Mucosa of stomach (tissue), 1 donor: ENCODE measurements around the gene SPEF2.

Source experiments
- H3K27me3 ChIP-seq: one replicate; pipeline ENCODE4 v1.7.0; 2013; ENCODE audit warnings: mild to moderate bottlenecking, low read length; ENCODE audit not compliant: control insufficient read depth, insufficient read depth
- H3K36me3 ChIP-seq: one replicate; pipeline ENCODE4 v1.7.0; 2013; ENCODE audit warnings: low read length; ENCODE audit not compliant: control insufficient read depth, insufficient read depth
- H3K4me1 ChIP-seq: one replicate; pipeline ENCODE4 v1.7.0; 2013; ENCODE audit warnings: mild to moderate bottlenecking, low read length; ENCODE audit not compliant: control insufficient read depth, insufficient read depth
- H3K4me3 ChIP-seq: one replicate; pipeline ENCODE4 v1.7.0; 2013; ENCODE audit warnings: low read length
- H3K9ac ChIP-seq: one replicate; pipeline ENCODE4 v1.7.0; 2013; ENCODE audit warnings: mild to moderate bottlenecking, low read length, moderate library complexity
- H3K9me3 ChIP-seq: one replicate; pipeline ENCODE4 v1.7.0; 2013; ENCODE audit warnings: mild to moderate bottlenecking, low read length, moderate library complexity; ENCODE audit not compliant: control insufficient read depth
- donor health status: Pancreatic carcinoma.

SPEF2 gene

GRCh38 chr5:35745193-35745592 lies 127.5 kb downstream of the SPEF2 start:
- H3K4me3 ChIP-seq, result no peak overlapping the region
- no peaks in the 10 kb centered on the region for H3K4me1 ChIP-seq
- H3K27me3 ChIP-seq, result no peaks in the 10 kb centered on the region
- no peaks in the 10 kb centered on the region for H3K9me3 ChIP-seq
- no peaks in the 10 kb centered on the region for H3K36me3 ChIP-seq
- H3K9ac ChIP-seq, result no peak overlapping the region

- Histone ChIP-seq H3K9ac (no peak overlapping the region), H3K4me3 (no peak overlapping the region), H3K27me3 (no peaks in the 10 kb centered on the region), H3K4me1 (no peaks in the 10 kb centered on the region), H3K9me3 (no peaks in the 10 kb centered on the region), H3K36me3 (no peaks in the 10 kb centered on the region)
Observed at GRCh38 chr5:35745660-35746059, 128.0 kb downstream of the SPEF2 start.

GRCh38 chr5:35752012-35752411 lies 134.3 kb downstream of the SPEF2 start:
- no peak overlapping the region for H3K9ac ChIP-seq
- H3K27me3 ChIP-seq, result no peaks in the 10 kb centered on the region
- no peaks in the 10 kb centered on the region for H3K36me3 ChIP-seq
- no peaks in the 10 kb centered on the region for H3K9me3 ChIP-seq
- no peak overlapping the region for H3K4me3 ChIP-seq
- no peaks in the 10 kb centered on the region for H3K4me1 ChIP-seq

- H3K27me3 ChIP-seq, result no peaks in the 10 kb centered on the region
- H3K36me3 ChIP-seq, result no peaks in the 10 kb centered on the region
- H3K9me3 ChIP-seq, result no peaks in the 10 kb centered on the region
- H3K9ac ChIP-seq, result no peak overlapping the region
- no peaks in the 10 kb centered on the region for H3K4me1 ChIP-seq
- H3K4me3 ChIP-seq, result no peak overlapping the region
Observed at GRCh38 chr5:35753500-35753899, 135.8 kb downstream of the SPEF2 start.

- Histone ChIP-seq H3K4me3 (no peak overlapping the region), H3K9ac (no peak overlapping the region), H3K27me3 (no peaks in the 10 kb centered on the region), H3K36me3 (no peaks in the 10 kb centered on the region), H3K9me3 (no peaks in the 10 kb centered on the region), H3K4me1 (no peaks in the 10 kb centered on the region)
Observed at GRCh38 chr5:35754481-35754880, 136.8 kb downstream of the SPEF2 start.

GRCh38 chr5:35755966-35756365 lies 138.3 kb downstream of the SPEF2 start:
- H3K4me3 ChIP-seq, result no peak overlapping the region
- H3K9ac ChIP-seq, result no peak overlapping the region
- no peaks in the 10 kb centered on the region for H3K36me3 ChIP-seq
- H3K27me3 ChIP-seq, result no peaks in the 10 kb centered on the region
- no peaks in the 10 kb centered on the region for H3K9me3 ChIP-seq
- no peaks in the 10 kb centered on the region for H3K4me1 ChIP-seq

- no peaks in the 10 kb centered on the region for H3K36me3 ChIP-seq
- no peak overlapping the region for H3K4me3 ChIP-seq
- H3K9me3 ChIP-seq, result no peaks in the 10 kb centered on the region
- H3K4me1 ChIP-seq, result no peaks in the 10 kb centered on the region
- no peak overlapping the region for H3K9ac ChIP-seq
- H3K27me3 ChIP-seq, result no peaks in the 10 kb centered on the region
Observed at GRCh38 chr5:35758151-35758724, 140.6 kb downstream of the SPEF2 start.

- Histone ChIP-seq H3K9ac (no peak overlapping the region), H3K4me1 (no peaks in the 10 kb centered on the region), H3K27me3 (no peaks in the 10 kb centered on the region), H3K36me3 (no peaks in the 10 kb centered on the region), H3K9me3 (no peaks in the 10 kb centered on the region), H3K4me3 (no peak overlapping the region)
Observed at GRCh38 chr5:35761541-35761940, 143.9 kb downstream of the SPEF2 start.

GRCh38 chr5:35762368-35762767 lies 144.7 kb downstream of the SPEF2 start:
- H3K9me3 ChIP-seq, result no peaks in the 10 kb centered on the region

GRCh38 chr5:35765921-35766320 lies 148.3 kb downstream of the SPEF2 start:
- Histone ChIP-seq H3K4me3 (no peak overlapping the region), H3K27me3 (no peaks in the 10 kb centered on the region), H3K9ac (no peak overlapping the region), H3K36me3 (no peaks in the 10 kb centered on the region), H3K4me1 (no peaks in the 10 kb centered on the region), H3K9me3 (no peaks in the 10 kb centered on the region)

More at GRCh38 chr5:35762368-35762767, 144.7 kb downstream of the SPEF2 start:
- Histone ChIP-seq H3K4me1 (no peaks in the 10 kb centered on the region), H3K4me3 (no peak overlapping the region), H3K27me3 (no peaks in the 10 kb centered on the region), H3K9ac (no peak overlapping the region), H3K36me3 (no peaks in the 10 kb centered on the region)

GRCh38 chr5:35771300-35771699 lies 153.6 kb downstream of the SPEF2 start:
- no peak overlapping the region for H3K9ac ChIP-seq
- H3K9me3 ChIP-seq, result no peaks in the 10 kb centered on the region
- no peak overlapping the region for H3K4me3 ChIP-seq
- H3K36me3 ChIP-seq, result no peaks in the 10 kb centered on the region
- H3K27me3 ChIP-seq, result no peaks in the 10 kb centered on the region
- no peaks in the 10 kb centered on the region for H3K4me1 ChIP-seq

- H3K9me3 ChIP-seq, result no peaks in the 10 kb centered on the region
- no peak overlapping the region for H3K9ac ChIP-seq
- no peaks in the 10 kb centered on the region for H3K4me1 ChIP-seq
- no peaks in the 10 kb centered on the region for H3K27me3 ChIP-seq
- no peak overlapping the region for H3K4me3 ChIP-seq
- no peaks in the 10 kb centered on the region for H3K36me3 ChIP-seq
Observed at GRCh38 chr5:35771839-35772238, 154.2 kb downstream of the SPEF2 start.

- Histone ChIP-seq H3K9ac (no peak overlapping the region), H3K4me3 (no peak overlapping the region), H3K27me3 (no peaks in the 10 kb centered on the region), H3K36me3 (no peaks in the 10 kb centered on the region), H3K4me1 (no peaks in the 10 kb centered on the region), H3K9me3 (no peaks in the 10 kb centered on the region)
Observed at GRCh38 chr5:35773967-35774366, 156.3 kb downstream of the SPEF2 start.
